Measurements from ENCODE around the gene DNAJC8.
A peak's percentile ranks its signal among the peaks of the same experiment; 100 is the strongest.

The DNAJC8 gene

GRCh38 chr1:28200234-28200873 is 32.5 kb downstream of the DNAJC8 start:
- Mint-ChIP-seq H3K4me1 (peaks cover 55% of the 10 kb centered on the region), H3K4me3 (peak overlapping the region; percentile 11), H3K36me3 (peaks cover 70% of the 10 kb centered on the region), H3K27me3 (no peaks in the 10 kb centered on the region), H3K9me3 (peaks cover 10% of the 10 kb centered on the region), H3K27ac (peak overlapping the region; percentile 95)
- no peak for DNase-seq
- CTCF ChIA-PET, result interaction anchor here (1.3 to 1.6 kb wide), 2 partner anchors 8 to 109 kb away, joined by 7 to 10 read pairs; no protein-coding TSS in a partner anchor

GRCh38 chr1:28199328-28200233 is 33.2 kb downstream of the DNAJC8 start:
- H3K36me3 Mint-ChIP-seq, result peaks cover 62% of the 10 kb centered on the region
- peaks cover 10% of the 10 kb centered on the region for H3K9me3 Mint-ChIP-seq
- peak overlapping the region; percentile 95 for H3K27ac Mint-ChIP-seq
- peak; percentile 87 for DNase-seq
- H3K4me3 Mint-ChIP-seq, result peak overlapping the region; percentile 61
- CTCF ChIA-PET, result interaction anchor here (1.3 to 1.6 kb wide), 2 partner anchors 9 to 108 kb away, joined by 7 to 10 read pairs; no protein-coding TSS in a partner anchor
- no peaks in the 10 kb centered on the region for H3K27me3 Mint-ChIP-seq
- peaks cover 55% of the 10 kb centered on the region for H3K4me1 Mint-ChIP-seq

- no peak for DNase-seq
- no peaks in the 10 kb centered on the region for H3K27me3 Mint-ChIP-seq
- H3K4me1 Mint-ChIP-seq, result peaks cover 52% of the 10 kb centered on the region
- peak overlapping the region; percentile 43 for H3K4me3 Mint-ChIP-seq
- peak overlapping the region; percentile 17 for H3K27ac Mint-ChIP-seq
- CTCF ChIA-PET, result interaction anchor here (0.6 to 1.2 kb wide), 2 partner anchors 10 to 25 kb away, joined by 3 to 4 read pairs; no protein-coding TSS in a partner anchor
- H3K36me3 Mint-ChIP-seq, result peaks cover 46% of the 10 kb centered on the region
- H3K9me3 Mint-ChIP-seq, result peaks cover 10% of the 10 kb centered on the region
These were observed 35.0 kb downstream of the DNAJC8 start for GRCh38 chr1:28197682-28198415.

- Mint-ChIP-seq H3K27ac (no peak overlapping the region), H3K4me3 (no peak overlapping the region), H3K9me3 (peaks cover 10% of the 10 kb centered on the region), H3K4me1 (peaks cover 48% of the 10 kb centered on the region), H3K36me3 (peaks cover 42% of the 10 kb centered on the region), H3K27me3 (peaks cover 2% of the 10 kb centered on the region)
- CTCF ChIA-PET, result interaction anchor here (0.7 to 2.1 kb wide), 4 partner anchors 12 to 256 kb away, joined by 3 to 14 read pairs (median 4); no protein-coding TSS in a partner anchor
- DNase-seq, result no peak
These were observed 36.5 kb downstream of the DNAJC8 start for GRCh38 chr1:28196330-28196729.

- CTCF ChIA-PET, result interaction anchor here (0.7 to 2.1 kb wide), 3 partner anchors 13 to 255 kb away, joined by 3 to 14 read pairs (median 4); no protein-coding TSS in a partner anchor
- H3K36me3 Mint-ChIP-seq, result peaks cover 36% of the 10 kb centered on the region
- peaks cover 10% of the 10 kb centered on the region for H3K9me3 Mint-ChIP-seq
- H3K27ac Mint-ChIP-seq, result no peak overlapping the region
- H3K27me3 Mint-ChIP-seq, result peaks cover 8% of the 10 kb centered on the region
- DNase-seq, result no peak
- H3K4me1 Mint-ChIP-seq, result peaks cover 43% of the 10 kb centered on the region
- no peak overlapping the region for H3K4me3 Mint-ChIP-seq
These were observed 37.0 kb downstream of the DNAJC8 start for GRCh38 chr1:28195780-28196179.

GRCh38 chr1:28194326-28195035 is 38.3 kb downstream of the DNAJC8 start:
- peaks cover 9% of the 10 kb centered on the region for H3K27me3 Mint-ChIP-seq
- peaks cover 9% of the 10 kb centered on the region for H3K9me3 Mint-ChIP-seq
- no peak for DNase-seq
- CTCF ChIA-PET, result interaction anchor here (0.7 kb wide), 1 partner anchor 217 kb away, joined by 3 read pairs; no protein-coding TSS in a partner anchor
- H3K27ac Mint-ChIP-seq, result no peak overlapping the region
- H3K4me3 Mint-ChIP-seq, result no peak overlapping the region
- peaks cover 26% of the 10 kb centered on the region for H3K36me3 Mint-ChIP-seq
- H3K4me1 Mint-ChIP-seq, result peaks cover 31% of the 10 kb centered on the region

- H3K4me1 Mint-ChIP-seq, result peaks cover 23% of the 10 kb centered on the region
- peaks cover 18% of the 10 kb centered on the region for H3K36me3 Mint-ChIP-seq
- H3K27me3 Mint-ChIP-seq, result peaks cover 9% of the 10 kb centered on the region
- H3K4me3 Mint-ChIP-seq, result no peak overlapping the region
- H3K27ac Mint-ChIP-seq, result no peak overlapping the region
- no peak for DNase-seq
- CTCF ChIA-PET, result no interaction called here
- peaks cover 3% of the 10 kb centered on the region for H3K9me3 Mint-ChIP-seq
These were observed 39.1 kb downstream of the DNAJC8 start for GRCh38 chr1:28193701-28194161.

- CTCF ChIA-PET, result no interaction called here
- Mint-ChIP-seq H3K27ac (peak overlapping the region; percentile 60), H3K4me3 (no peak overlapping the region)
These were observed 41.7 kb downstream of the DNAJC8 start for GRCh38 chr1:28190996-28191645.

GRCh38 chr1:28190337-28190979 is 42.4 kb downstream of the DNAJC8 start:
- Mint-ChIP-seq H3K27ac (no peak overlapping the region), H3K9me3 (no peaks in the 10 kb centered on the region), H3K4me1 (no peaks in the 10 kb centered on the region), H3K36me3 (no peaks in the 10 kb centered on the region), H3K27me3 (peaks cover 29% of the 10 kb centered on the region), H3K4me3 (no peak overlapping the region)
- CTCF ChIA-PET, result no interaction called here
- DNase-seq, result no peak

More at GRCh38 chr1:28190996-28191645, 41.7 kb downstream of the DNAJC8 start:
- no peaks in the 10 kb centered on the region for H3K4me1 Mint-ChIP-seq
- no peaks in the 10 kb centered on the region for H3K9me3 Mint-ChIP-seq
- peaks cover 25% of the 10 kb centered on the region for H3K27me3 Mint-ChIP-seq
- no peak for DNase-seq
- H3K36me3 Mint-ChIP-seq, result no peaks in the 10 kb centered on the region

GRCh38 chr1:28185071-28185470 is 47.8 kb downstream of the DNAJC8 start:
- Mint-ChIP-seq H3K27ac (no peak overlapping the region), H3K27me3 (peaks cover 60% of the 10 kb centered on the region), H3K9me3 (no peaks in the 10 kb centered on the region), H3K4me1 (peaks cover 16% of the 10 kb centered on the region), H3K36me3 (peaks cover 1% of the 10 kb centered on the region), H3K4me3 (no peak overlapping the region)
- no peak for DNase-seq
- CTCF ChIA-PET, result no interaction called here

- peak overlapping the region; percentile 16 for H3K4me3 Mint-ChIP-seq
- H3K27me3 Mint-ChIP-seq, result peaks cover 84% of the 10 kb centered on the region
- H3K36me3 Mint-ChIP-seq, result peaks cover 1% of the 10 kb centered on the region
- H3K27ac Mint-ChIP-seq, result peak overlapping the region; percentile 50
- no peak for DNase-seq
- H3K4me1 Mint-ChIP-seq, result peaks cover 20% of the 10 kb centered on the region
- H3K9me3 Mint-ChIP-seq, result no peaks in the 10 kb centered on the region
- CTCF ChIA-PET, result no interaction called here
These were observed 52.2 kb downstream of the DNAJC8 start for GRCh38 chr1:28180306-28181305.

Data from activated naive CD4-positive, alpha-beta T cell treated with anti-CD3 and anti-CD28 coated beads, Interleukin-2, amount 10 ng/mL, durations not matched to agents 7 days and 5 days (primary cell).